ENCODE results near the gene DPPA5.

DNA sequence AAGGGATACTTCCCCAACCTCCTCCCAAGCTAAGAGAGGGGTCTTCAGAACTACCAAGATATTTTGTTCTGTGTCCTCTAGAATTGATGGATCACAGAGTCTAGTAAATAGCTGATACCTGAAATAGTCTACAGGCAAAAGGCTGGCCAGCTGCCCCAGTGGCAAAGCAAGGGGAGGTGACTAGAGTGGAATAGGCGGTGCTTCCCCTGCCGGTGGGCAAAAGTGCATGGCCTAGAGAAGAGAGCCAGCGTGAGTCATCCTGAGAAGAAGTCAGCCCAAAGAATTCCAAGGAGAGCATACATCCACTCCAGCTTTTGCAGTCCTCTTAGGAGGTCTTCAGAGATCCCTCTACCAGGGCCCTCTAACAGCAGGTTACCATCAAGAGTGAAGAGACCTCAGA is 14.7 kb downstream of the DPPA5 start:
- no peak for TF ChIP-seq SIN3A (IDR thresholded peaks at IDR 0.05; ENCODE audit: borderline replicate concordance, insufficient read depth, low read length)
- no peak for TF ChIP-seq POLR2AphosphoS5 (IDR thresholded peaks at IDR 0.05; ENCODE audit: low read depth, low read length)
- no peak for TF ChIP-seq TAF1 (IDR thresholded peaks at IDR 0.05; ENCODE audit: borderline replicate concordance, insufficient read depth, low read length)
- TF ChIP-seq, protein P1, sequence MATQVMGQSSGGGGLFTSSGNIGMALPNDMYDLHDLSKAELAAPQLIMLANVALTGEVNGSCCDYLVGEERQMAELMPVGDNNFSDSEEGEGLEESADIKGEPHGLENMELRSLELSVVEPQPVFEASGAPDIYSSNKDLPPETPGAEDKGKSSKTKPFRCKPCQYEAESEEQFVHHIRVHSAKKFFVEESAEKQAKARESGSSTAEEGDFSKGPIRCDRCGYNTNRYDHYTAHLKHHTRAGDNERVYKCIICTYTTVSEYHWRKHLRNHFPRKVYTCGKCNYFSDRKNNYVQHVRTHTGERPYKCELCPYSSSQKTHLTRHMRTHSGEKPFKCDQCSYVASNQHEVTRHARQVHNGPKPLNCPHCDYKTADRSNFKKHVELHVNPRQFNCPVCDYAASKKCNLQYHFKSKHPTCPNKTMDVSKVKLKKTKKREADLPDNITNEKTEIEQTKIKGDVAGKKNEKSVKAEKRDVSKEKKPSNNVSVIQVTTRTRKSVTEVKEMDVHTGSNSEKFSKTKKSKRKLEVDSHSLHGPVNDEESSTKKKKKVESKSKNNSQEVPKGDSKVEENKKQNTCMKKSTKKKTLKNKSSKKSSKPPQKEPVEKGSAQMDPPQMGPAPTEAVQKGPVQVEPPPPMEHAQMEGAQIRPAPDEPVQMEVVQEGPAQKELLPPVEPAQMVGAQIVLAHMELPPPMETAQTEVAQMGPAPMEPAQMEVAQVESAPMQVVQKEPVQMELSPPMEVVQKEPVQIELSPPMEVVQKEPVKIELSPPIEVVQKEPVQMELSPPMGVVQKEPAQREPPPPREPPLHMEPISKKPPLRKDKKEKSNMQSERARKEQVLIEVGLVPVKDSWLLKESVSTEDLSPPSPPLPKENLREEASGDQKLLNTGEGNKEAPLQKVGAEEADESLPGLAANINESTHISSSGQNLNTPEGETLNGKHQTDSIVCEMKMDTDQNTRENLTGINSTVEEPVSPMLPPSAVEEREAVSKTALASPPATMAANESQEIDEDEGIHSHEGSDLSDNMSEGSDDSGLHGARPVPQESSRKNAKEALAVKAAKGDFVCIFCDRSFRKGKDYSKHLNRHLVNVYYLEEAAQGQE (IDR thresholded peaks at IDR 0.05; ENCODE audit: insufficient read depth in 1 of 2, low read depth in 2 of 2, low read length in 2 of 2): no peak

Data from PFSK-1 (cell line).